Bronchial smooth muscle cell (primary cell): ENCODE results near the gene RAPGEF5. TPM values are rescaled to one million over a fixed set of nuclear protein-coding genes. Genes with fewer than 3 reads are reported as not detected.

Source experiments
- total RNA-seq: library from RNA; depleted of rRNA; stranded (reverse); fragments of >200 nt; gene quantifications from 2 replicates; pipeline ENCODE4 v1.2.1, GENCODE V29; 2014

The RAPGEF5 gene, protein sequence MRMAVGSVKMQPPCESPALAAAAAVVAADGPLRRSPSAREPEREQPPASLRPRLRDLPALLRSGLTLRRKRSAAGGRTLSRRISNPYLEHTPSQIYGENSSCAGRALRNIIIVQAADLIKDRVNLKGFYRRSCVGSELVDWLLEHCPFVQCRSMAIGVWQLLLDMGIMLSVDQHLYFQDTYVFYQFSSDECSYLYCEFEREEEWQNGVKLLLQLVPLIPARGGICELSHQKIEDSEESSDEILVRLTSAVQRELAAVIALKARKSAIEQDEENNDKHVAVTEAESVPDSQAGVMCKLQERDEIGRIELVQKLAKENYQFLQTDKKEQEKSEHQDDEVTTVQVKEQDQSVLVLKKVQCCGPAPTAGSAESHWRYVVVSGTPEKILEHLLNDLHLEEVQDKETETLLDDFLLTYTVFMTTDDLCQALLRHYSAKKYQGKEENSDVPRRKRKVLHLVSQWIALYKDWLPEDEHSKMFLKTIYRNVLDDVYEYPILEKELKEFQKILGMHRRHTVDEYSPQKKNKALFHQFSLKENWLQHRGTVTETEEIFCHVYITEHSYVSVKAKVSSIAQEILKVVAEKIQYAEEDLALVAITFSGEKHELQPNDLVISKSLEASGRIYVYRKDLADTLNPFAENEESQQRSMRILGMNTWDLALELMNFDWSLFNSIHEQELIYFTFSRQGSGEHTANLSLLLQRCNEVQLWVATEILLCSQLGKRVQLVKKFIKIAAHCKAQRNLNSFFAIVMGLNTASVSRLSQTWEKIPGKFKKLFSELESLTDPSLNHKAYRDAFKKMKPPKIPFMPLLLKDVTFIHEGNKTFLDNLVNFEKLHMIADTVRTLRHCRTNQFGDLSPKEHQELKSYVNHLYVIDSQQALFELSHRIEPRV
- 0.95 and 1.3 TPM in 2 replicates for total RNA-seq

DNA sequence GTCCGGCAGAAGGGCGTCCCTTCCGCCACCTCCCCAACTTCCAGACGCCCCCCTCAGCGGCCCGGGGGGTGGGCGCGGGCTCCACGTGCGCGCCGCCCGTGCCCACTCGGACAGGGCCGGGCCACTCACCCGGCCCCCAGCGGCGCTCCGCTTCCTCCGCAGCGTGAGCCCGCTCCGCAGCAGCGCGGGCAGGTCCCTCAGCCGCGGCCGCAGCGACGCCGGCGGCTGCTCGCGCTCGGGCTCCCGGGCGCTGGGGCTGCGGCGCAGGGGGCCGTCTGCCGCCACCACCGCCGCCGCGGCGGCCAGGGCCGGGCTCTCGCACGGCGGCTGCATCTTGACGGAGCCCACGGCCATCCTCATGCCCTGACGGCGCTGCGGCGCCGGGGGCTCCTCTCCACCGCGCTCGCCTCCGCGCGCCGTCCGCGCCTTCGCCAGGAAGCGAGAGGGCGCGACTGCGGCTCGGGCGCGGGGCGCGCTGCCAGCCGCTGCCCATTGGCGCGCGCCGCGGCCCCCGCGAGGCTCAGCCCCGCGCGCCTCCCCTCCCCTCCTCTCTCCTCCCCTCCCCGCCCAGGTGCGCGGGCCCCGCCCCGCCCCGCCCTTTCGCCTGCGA, at the start of gene RAPGEF5:
Gene RAPGEF5, minus strand, starts transcription at position 454 of the 610 bp plus-strand sequence. Its CDS starts 94 bp downstream, at position 360.

Other genes with a start within 250 kb of the RAPGEF5 start
- 13.8 and 21.0 TPM in 2 replicates for gene STEAP1B, start 143.0 kb upstream of the RAPGEF5 start, total RNA-seq